Measurements from ENCODE around the gene HAUS7. TPM values are rescaled to one million over a fixed set of nuclear protein-coding genes. Genes with fewer than 3 reads are reported as not detected.

The HAUS7 gene
- total RNA-seq, 4 donors from 2014 or later, result 7.0 to 34.8 (median 12.4) TPM

- no peaks in the 10 kb centered on the region for H3K9me3 ChIP-seq
- in situ Hi-C loops (cut with MboI; ENCODE audit: low pct_ligation_motif_present in 1 of 4, low pct_unique_long_range_greater_than_20kb in 1 of 4, low sequenced_read_pairs in 3 of 4) (no loop called here), intact Hi-C loops (cut with DNase I; ENCODE audit: low total_unique reads) (no loop called here)
- WGBS, 2 donors (ENCODE audit: low coverage in 1 of 2), result 88% methylated on average over 5 of the region's 5 CpGs; no CpG with 5 or more reads in 1 of the 2 donors
- peaks cover 0 to 4% (median 0%) of the 10 kb centered on the region in 4 donors for H3K4me1 ChIP-seq
- no peak for DNase-seq
- TF ChIP-seq POLR2A (IDR thresholded peaks at IDR 0.05), result no peak
- no peak for TF ChIP-seq POLR2AphosphoS5 (IDR thresholded peaks at IDR 0.05)
- no peak for TF ChIP-seq CTCF (IDR thresholded peaks at IDR 0.05)
- TF ChIP-seq EP300 (IDR thresholded peaks at IDR 0.05; ENCODE audit: low read depth), result no peak
- no peak overlapping the region for H3K27ac ChIP-seq
- H3K36me3 ChIP-seq, result no peaks in the 10 kb centered on the region
- H3K4me3 ChIP-seq, result no peak overlapping the region
- H3K27me3 ChIP-seq, result no peaks in the 10 kb centered on the region
Observed at GRCh38 chrX:153464116-153464515, 6.3 kb downstream of the HAUS7 start.

- Histone ChIP-seq H3K27me3 (no peaks in the 10 kb centered on the region), H3K4me3 (no peak overlapping the region), H3K4me1 (no peaks in the 10 kb centered on the region), H3K27ac (no peak overlapping the region), H3K9me3 (no peaks in the 10 kb centered on the region), H3K36me3 (no peaks in the 10 kb centered on the region)
- DNase-seq, result no peak
- intact Hi-C loops (cut with DNase I; ENCODE audit: low total_unique reads) (no loop called here), in situ Hi-C loops (cut with MboI; ENCODE audit: low pct_ligation_motif_present in 1 of 4, low pct_unique_long_range_greater_than_20kb in 1 of 4, low sequenced_read_pairs in 3 of 4) (no loop called here)
- 77% methylated on average over 12 of the region's 12 CpGs; no CpG with 5 or more reads in 1 of the 2 donors for WGBS, 2 donors (ENCODE audit: low coverage in 1 of 2)
- TF ChIP-seq EP300 (IDR thresholded peaks at IDR 0.05; ENCODE audit: low read depth) (no peak), POLR2AphosphoS5 (IDR thresholded peaks at IDR 0.05) (no peak), POLR2A (IDR thresholded peaks at IDR 0.05) (no peak), CTCF (IDR thresholded peaks at IDR 0.05) (no peak)
Observed at GRCh38 chrX:153463556-153463955, 6.8 kb downstream of the HAUS7 start.

GRCh38 chrX:153463031-153463430, 7.3 kb downstream of the HAUS7 start:
- H3K27me3 ChIP-seq, result no peaks in the 10 kb centered on the region
- intact Hi-C loops (cut with DNase I; ENCODE audit: low total_unique reads) (no loop called here), in situ Hi-C loops (cut with MboI; ENCODE audit: low pct_ligation_motif_present in 1 of 4, low pct_unique_long_range_greater_than_20kb in 1 of 4, low sequenced_read_pairs in 3 of 4) (no loop called here)
- H3K4me3 ChIP-seq, result no peak overlapping the region
- H3K4me1 ChIP-seq, result no peaks in the 10 kb centered on the region
- WGBS, 2 donors (ENCODE audit: low coverage in 1 of 2), result 77% methylated on average over 5 of the region's 6 CpGs; no CpG with 5 or more reads in 1 of the 2 donors
- no peak for DNase-seq
- no peak overlapping the region for H3K27ac ChIP-seq
- TF ChIP-seq POLR2AphosphoS5 (IDR thresholded peaks at IDR 0.05) (no peak), CTCF (IDR thresholded peaks at IDR 0.05) (no peak), POLR2A (IDR thresholded peaks at IDR 0.05) (no peak), EP300 (IDR thresholded peaks at IDR 0.05; ENCODE audit: low read depth) (no peak)
- H3K36me3 ChIP-seq, result no peaks in the 10 kb centered on the region
- no peaks in the 10 kb centered on the region for H3K9me3 ChIP-seq

GRCh38 chrX:153462291-153462690, 8.1 kb downstream of the HAUS7 start:
- Histone ChIP-seq H3K9me3 (no peaks in the 10 kb centered on the region), H3K36me3 (no peaks in the 10 kb centered on the region), H3K27me3 (no peaks in the 10 kb centered on the region), H3K4me3 (no peak overlapping the region), H3K4me1 (no peaks in the 10 kb centered on the region), H3K27ac (no peak overlapping the region)
- intact Hi-C loops (cut with DNase I; ENCODE audit: low total_unique reads), result no loop called here
- no peak for DNase-seq
- in situ Hi-C loops (cut with MboI; ENCODE audit: low pct_ligation_motif_present in 1 of 4, low pct_unique_long_range_greater_than_20kb in 1 of 4, low sequenced_read_pairs in 3 of 4), result no loop called here
- 88% methylated on average over 10 of the region's 10 CpGs; no CpG with 5 or more reads in 1 of the 2 donors for WGBS, 2 donors (ENCODE audit: low coverage in 1 of 2)
- TF ChIP-seq EP300 (IDR thresholded peaks at IDR 0.05; ENCODE audit: low read depth), result no peak
- no peak for TF ChIP-seq POLR2A (IDR thresholded peaks at IDR 0.05)
- TF ChIP-seq CTCF (IDR thresholded peaks at IDR 0.05), result no peak
- no peak for TF ChIP-seq POLR2AphosphoS5 (IDR thresholded peaks at IDR 0.05)

Measured in transverse colon (tissue), 4 donors.